Stimulated activated CD8-positive, alpha-beta memory T cell treated with anti-CD3 and anti-CD28 coated beads, Interleukin-4, amount 100 ng/mL, for 4 hours (primary cell): ENCODE measurements around the gene TPM4.
"Not testable (repeated sequence)": the region's sequence is repeated elsewhere in the genome, so short reads cannot be mapped to it uniquely, and the experiment has no call there.

Source experiments
- DNase-seq, 2 donors: peaks; one replicate each; pipeline ENCODE4 v3.0.0-alpha.2; 2020; ENCODE audit warnings: low read depth in 2 of 2, low spot score in 1 of 2

TPM4 gene

DNA sequence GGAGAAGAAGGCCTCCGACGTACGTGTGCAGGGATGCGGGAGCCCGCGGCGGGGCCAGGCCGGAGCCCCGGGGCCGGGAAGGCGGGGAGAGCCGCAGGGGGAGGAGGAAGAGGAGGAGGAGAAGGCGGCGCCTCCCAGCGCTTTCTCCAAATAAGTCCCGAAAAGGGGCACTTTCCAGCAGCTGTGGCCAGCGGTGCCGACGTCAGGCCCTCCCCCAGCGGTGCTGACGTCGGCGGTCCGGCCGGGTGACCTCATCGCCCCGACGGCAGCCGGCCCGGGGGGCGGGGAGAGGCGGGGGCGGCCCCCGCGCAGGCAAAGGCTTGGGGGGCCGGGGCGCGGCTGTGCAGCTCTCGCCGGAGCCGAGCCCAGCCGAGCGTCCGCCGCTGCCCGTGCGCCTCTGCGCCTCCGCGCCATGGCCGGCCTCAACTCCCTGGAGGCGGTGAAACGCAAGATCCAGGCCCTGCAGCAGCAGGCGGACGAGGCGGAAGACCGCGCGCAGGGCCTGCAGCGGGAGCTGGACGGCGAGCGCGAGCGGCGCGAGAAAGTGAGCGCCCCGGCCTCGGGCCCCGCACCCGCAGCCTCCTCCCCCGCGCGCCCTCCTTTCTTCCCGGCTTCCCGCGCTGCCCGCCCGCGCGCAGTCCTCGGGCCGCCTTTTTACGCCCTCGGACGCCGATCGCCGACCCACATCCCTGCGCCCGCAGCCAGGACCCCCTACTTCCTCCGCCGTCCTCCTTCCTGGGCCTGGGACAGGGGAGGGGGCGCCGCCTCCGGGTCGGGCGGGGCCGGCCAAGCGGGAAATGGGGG is at the start of gene TPM4:
TPM4 (plus strand) TSS at position 342 of the 804 bp plus-strand sequence; CDS start at position 413, 71 bp downstream.
- DNase-seq: peak; percentile 54 to 61

DNA sequence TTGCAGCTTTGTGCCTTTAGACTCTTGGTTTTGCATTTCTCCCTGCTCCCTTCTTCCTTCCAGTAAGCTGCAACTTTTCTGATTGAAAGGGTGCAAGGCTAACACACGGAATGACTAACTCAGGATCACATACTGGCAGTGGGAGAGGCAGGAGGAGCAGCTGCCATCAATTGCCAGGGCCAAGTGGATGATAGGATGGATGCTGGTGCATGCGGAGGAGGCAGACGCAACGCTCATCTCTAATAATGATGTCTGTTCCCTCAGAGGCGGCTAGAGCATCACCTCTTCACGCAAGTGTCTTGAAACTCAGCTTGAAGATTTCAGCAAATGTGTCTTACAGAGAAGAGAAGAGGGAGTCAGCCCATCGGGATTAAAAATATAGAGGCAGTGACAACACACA is 49.5 kb upstream of the TPM4 start:
- no peak for DNase-seq

DNA sequence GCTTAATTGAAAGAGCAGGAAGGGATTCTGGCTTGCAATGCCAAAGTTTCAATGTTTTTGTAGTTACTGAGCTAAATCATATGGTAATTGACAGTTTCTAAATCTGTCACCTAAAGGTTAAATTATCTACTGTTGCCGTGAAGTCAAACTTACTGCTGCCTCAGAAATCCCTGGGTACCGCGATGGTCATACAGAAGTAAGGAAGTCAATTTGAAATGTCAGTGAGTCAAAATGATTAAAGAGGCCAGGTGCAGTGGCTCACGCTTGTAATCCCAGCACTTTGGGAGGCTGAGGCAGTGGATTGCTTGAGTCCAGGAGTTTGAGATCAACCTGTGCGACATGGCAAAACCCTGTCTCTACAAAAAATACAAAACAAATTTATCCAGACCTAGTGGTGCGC is 48.8 kb upstream of the TPM4 start:
- no peak for DNase-seq

DNA sequence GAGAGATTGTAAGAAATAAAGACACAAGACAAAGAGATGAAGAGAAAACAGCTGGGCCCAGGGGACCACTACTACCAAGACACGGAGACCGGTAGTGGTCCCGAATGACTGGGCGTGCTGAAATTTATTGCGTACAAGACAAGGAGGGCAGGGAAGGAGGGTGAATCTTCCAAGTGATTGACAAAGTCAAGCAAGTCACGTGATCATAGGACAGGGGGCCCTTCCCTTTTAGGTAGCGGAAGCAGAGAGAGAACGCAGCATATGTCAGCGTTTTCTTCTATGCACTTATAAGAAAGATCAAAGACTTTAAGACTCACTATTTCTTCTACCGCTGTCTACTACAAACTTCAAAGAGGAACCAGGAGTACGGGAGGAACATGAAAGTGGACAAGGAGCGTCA is 46.1 kb upstream of the TPM4 start:
- not testable (repeated sequence) for DNase-seq

DNA sequence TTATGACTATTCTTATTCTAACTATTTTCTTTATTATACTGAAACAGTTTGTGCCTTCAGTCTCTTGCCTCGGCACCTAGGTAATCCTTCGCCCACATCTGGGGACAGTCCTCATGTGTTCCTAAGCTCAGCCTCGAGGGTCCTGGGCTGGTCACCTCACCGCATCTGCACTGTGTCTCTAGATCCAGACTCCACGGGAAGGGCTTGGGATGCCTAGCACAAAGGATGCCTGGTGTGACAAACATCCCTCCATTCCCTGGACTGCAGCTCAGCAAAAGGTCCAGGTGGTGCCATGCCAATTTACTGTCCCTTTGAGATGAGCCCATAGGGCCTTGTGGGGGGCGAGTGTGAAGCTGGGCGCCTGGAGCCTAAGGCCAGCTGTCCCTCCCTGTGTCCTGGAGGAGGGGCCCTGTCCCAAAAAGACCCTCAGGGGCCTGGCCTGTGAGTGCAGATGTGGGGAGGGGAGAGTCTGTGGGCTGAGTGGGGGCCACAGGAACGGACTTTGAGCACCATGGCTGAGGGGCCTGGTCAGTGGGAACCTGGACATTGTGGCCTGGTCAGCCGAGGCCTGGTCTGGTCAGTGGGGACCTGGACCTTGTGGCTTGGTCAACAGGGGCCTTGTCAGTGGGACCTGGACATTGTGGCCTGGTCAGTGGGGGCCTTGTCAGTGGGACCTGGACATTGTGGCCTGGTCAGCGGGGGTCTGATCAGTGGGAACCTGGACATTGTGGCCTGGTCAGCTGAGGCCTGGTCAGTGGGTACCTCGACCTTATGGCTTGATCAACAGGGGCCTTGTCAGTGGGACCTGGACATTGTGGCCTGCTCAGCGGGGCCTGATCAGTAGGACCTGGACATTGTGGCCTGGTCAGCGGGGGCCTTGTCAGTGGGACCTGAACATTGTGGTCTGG is 45.1 kb upstream of the TPM4 start:
- no peak for DNase-seq

DNA sequence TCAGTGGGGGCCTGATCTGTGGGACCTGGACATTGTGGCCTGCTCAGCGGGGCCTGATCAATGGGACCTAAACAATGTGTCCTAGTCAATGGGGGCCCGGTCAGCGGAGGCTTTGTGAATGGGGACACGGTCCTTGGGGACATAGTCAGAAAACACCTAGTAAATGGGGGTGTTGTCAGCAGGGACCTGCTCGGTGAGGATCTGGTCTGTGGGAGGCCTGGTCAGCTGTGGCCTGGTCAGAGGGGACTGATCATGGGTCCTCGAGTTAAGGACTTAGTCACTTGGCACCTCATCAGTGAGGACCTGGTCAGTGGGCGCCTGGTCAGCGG is 44.5 kb upstream of the TPM4 start:
- DNase-seq: no peak

DNA sequence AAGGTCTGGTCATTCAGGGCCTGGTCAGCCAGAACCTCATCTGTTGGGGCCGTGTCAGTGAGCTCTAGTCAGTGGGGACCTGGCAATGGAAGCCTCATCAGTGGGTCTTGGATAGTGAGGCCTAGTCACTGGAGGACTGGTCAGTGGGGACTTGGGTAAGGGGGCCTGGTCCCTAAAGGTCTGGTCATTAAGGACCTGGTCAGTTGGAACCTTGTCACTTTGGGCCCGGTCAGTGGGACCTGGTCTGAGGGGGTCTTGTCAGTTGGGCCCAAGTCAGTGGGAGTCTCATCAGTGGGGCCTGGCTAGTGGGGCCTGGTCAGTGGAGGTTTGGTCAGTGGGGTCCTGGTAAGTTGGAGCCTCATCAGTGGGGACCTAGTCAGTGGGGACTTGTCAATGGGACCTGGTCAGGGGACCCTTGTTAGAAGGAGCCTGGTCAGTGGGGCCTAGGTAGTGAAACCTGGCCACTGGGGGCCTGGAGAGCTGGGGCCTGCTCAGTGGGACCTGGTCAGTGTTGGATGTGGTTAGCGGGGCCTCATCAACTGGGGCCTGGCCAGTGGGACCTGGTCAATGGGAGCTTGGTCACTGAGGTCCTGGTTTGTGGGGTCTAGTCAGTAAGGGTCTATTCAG is 43.7 kb upstream of the TPM4 start:
- no peak for DNase-seq

DNA sequence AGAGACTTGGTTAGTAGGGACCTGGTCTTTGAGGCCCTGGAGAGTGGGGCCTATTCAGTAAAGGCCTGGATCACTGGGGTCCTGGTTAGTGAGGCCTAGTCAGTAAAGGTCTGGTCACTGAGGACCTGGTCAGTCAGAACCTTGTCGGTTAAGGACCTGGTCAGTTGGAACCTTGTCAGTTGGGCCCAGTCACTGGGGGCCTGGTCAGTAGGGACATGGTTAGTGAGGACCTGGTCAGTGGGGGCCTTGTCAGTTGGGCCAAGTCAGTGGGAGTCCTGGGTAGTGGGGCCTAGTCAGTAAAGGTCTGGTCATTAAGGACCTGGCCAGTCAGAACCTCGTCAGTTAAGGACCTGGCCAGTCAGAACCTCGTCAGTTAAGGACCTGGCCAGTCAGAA is 43.2 kb upstream of the TPM4 start:
- DNase-seq: no peak

DNA sequence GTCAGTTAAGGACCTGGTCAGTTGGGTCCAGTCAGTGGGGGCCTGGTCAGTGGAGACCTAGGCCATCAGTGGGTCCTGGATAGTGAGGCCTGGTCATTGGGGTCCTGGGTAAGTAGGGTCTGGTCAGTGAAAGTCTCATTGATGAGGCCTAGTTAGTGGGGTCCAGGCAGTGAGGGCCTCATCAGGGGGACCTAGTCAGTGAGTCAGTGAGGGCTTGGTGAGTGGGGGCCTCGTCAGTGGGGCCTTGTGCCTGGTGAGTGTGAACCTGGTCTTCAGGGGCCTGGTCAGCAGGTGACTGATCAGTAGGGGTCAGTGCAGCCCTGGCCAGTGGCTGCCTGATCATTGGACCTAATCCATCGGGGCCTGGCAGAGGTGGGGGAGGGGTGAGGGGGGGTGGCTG is 42.6 kb upstream of the TPM4 start:
- DNase-seq: no peak

DNA sequence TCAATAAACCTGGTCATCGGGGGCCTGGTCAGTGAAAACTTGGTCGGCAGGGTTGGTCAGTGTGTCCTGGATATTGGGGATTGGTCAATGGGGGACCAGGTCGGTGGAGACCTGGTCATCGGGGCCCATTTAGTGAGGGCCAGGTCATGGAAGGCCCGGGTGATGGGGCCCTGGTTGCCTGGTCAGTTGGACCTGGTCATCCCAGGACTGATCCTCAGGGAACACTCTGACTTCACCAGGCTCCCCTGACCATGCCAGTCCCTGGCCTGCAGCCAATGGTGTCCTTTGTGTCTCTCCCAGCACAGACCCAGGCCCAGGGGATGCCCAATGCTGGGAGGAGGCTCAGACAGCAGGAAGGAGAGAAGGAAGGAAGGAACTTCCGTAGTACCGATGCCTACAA is 42.1 kb upstream of the TPM4 start:
- DNase-seq: no peak

DNA sequence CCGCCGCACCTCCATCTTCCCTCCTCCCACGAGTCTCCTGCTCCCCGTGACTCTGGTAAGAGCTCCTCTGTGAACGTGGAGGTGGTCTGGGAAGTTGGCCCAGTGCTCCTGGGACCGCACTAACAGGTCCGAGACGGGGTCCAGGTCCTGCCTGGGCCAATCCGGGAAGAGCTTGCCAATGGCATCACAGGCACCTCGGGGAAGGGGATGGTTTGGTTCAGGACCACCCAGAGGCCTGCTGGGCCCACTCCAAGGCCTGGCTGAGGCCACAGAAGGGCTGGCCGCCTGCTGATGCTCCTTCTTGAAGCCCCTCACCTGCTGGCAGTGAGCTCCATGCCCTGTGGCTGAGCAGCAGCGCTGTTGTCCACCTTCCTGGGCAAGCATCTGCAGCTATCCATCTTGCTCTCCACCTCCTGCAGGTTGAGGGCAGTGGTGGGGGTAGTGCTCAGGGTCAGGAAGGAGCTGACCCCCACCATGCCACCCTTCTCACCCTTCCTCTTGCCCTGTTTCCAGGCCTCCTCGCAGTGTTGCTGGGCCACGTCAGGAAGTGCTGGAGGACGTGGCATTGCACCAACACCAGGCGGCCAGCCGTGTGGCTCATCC is 41.2 kb upstream of the TPM4 start:
- no peak for DNase-seq

DNA sequence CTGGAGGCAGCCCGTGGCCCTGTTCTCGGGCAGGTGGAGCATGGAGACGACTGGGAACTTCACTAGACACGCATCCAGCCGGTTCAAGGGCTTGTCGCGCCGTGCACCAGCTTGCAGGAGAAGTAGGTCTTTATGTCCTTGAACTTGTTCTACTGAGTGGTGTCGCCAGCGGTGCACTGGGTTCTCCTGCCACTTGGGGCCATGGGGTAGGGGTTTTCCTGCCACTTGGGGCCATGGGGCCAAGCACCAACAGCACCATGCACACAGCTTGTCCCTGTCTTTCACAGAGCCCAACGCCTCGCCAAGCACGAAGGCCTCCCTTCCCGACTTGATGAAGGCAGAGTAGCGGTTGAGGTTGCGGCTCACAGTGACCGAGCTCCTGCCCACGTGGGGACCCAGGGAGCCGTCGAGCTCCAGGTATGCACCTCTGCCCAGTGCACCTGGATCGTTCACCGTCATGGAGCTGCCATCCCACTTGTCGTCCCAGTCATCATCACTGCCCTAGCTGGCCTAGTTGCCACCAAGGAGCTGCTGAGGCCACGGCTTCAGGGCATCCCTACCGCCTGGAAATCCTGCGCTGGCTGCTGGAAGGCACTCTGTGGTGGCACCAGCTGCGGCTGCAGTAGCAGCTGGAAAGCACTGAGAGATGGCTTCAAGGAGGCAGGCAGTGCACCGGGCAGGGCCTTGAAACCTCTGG is 40.5 kb upstream of the TPM4 start:
- DNase-seq: no peak

DNA sequence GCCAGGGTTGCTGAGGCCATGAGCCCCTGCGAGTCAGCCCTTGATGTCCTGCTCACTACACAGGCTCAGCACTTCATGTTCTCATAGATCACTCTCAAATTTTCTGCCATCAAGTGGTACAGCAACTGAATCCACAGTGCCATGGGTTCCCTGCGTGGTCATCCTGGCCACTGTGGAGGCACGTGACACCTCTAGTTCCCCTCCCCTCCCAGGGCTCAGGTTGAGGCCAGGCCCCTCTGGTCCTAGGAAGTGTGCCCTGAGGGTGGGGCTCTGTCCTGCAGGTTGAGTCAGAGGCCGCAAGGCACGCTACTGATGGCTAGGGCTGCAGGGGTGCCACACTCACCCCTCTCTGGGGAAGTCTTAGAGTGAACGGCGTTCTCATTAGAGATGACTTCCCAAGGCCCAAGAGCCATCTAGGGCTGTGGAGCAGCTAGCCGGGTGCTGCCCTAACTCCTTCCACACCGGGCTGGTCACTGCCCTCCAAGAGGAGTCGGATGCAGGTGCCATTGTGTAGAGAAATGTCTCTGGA is 39.8 kb upstream of the TPM4 start:
- no peak for DNase-seq

DNA sequence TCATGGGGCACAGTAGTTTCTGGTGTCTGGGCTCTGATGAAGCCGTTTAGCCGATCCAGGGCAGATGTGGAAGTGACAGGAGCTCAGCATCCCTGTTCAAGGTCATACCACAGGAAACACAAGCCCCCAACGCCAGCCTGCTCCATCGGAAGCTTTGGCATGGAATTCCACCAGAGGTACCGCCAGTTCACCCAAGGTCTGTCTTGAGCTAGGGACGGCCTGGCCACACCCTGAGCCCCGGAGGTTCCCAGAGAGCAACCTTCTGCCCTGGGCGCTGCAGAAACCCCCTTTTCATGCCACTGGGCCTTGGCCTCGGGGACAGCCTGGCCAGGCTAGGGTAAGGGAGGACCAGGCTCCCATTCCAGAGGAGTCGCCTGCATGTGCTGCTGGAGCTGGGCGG is 39.4 kb upstream of the TPM4 start:
- DNase-seq: no peak

DNA sequence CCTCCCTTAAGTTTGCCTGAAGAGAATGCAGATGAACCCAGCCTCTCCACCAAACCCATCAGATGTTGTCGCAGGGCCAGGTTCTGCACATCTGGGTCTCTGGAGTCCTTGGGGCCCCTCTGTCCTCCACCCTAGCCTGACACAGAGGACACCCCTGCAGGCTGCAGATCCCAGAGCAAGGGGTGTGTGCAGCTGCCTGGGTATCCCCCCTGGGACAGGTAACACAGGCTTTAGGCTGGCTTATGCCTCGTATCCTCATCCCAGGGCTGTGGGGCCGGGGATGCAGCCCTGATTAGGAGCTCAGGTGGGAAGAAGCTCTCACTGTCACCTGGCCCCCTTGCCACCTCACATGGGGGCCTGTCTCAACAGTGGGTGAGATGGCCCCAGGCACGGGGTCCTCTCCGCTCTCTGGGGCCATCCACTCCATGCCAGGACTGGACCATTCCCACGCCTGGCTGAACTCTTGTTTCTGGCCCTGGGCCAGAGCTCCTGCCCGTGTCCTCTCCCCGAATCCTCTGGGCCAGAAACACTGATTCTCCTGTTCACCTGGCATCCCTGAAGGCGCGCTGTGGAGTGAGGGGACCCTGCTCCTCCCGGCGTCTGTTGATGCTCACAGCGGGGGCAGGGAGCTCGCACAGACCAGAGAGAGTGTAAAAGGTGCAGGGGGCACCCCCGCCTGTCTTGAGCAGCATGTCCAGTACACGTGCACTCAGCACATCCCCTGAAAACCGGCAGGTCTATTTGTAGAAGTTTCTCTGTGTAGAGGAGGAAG is 38.7 kb upstream of the TPM4 start:
- DNase-seq: no peak

DNA sequence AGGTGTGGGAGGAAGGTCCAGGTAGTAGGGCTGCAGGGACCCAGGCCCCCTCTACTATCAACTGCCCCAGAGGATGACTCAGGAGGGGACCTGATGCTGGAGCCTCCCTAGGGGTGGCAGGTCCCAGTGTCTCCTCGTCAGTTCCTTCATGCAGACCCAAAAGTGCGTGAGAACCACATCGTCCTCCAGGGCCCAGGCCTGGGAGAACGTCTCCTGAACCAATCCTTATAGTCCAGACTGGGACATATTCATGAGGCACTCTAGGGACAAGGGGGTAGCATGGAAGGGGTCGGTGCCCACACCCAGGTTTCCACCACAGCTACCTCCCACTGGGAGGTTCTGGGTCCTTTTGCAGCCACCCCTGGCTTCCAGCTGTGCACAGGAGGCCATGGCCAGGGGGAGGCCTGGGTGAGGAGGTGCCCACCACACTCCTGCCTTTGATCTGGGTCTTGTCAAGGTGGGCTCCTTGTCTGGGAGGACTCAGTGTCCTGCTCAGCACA is 38.0 kb upstream of the TPM4 start:
- no peak for DNase-seq

DNA sequence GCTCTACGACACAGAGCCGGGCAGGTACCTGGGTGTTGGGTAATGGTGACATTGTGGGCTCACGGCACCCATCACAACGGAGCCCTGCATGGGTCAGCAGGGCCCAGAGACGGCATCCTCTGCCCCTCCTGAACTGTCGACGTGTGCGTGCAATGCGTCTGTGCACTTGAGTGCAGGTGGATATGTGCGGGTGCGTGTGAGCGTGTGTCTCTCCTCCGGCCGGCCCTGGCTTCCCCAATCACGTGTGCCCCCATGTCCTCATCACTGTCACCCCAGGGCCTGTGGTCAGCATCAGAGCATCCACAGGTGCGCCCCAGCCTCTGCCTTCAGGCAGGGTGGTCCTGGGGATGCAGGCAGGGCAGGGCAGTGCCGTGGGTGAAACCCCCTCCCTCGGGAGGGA is 37.2 kb upstream of the TPM4 start:
- no peak for DNase-seq

DNA sequence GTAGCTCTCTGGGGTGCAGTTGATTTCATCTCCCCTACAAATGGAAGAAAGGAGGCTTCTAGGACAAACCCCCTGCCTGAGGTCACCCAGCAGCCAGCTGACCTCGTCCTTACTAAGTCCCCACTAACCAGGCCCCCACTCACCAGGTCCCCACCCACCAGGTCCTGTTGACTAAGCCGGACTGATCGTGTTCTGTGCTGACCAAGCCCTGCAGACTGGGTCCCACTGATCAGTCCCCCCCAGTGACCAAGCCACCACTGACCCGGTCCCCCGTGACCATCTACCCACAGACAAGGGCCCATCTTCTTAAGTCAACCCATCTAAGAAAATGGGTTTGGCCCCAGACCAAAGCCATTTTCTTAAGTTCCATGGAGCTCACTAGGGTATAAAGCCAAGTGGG is 36.8 kb upstream of the TPM4 start:
- no peak for DNase-seq

DNA sequence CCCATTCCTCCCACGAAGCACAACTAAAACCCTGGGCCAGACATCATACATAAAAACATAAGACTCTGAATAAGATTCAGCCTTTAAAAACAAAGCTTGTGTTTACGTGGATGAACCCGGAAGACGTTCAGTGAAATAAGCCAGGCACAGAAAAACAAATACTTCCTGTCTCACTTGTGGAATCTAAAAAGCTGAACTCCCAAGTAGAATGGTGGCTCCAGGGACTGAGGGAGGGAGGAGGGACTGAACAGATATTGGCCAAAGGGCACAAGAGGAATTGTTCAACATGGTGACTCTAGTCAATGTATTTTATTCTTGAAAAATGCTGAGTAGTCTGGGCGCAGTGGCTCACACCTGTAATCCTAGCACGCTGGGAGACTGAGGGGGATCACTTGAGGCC is 35.7 kb upstream of the TPM4 start:
- DNase-seq: no peak
